Naive thymus-derived CD8-positive, alpha-beta T cell (primary cell): Measurements from ENCODE around the gene PDZD8. TPM values are rescaled to one million over a fixed set of nuclear protein-coding genes. Genes with fewer than 3 reads are reported as not detected.

ENCODE experiments used
- ATAC-seq, 2 donors: fragments of 150-1000 bp; cut with Tn5 transposase in 1 of 2; sonication (Bioruptor Pico), chemical (Tn5 transposase) in 1 of 2; 1 replicate in 1 of 2; 2 replicates in 1 of 2; pipeline ENCODE4 v1.10.0; 2021; ENCODE audit warnings: mild to moderate bottlenecking in 2 of 2, moderate library complexity in 2 of 2
- POLR2A ChIA-PET: fragments of 350-600 bp; sonication (Branson Sonifier 250); formaldehyde crosslinking; loops from one replicate; lab custom pipeline; 2021; ENCODE audit warnings: antibody characterized with exemption; lab: Charles Lee
- DNase-seq, 10 donors: peaks; one replicate each; pipeline versions ENCODE4 v3.0.0 to v3.0.0-alpha.2; 2020 to 2022
- H3K27ac Mint-ChIP-seq, 10 donors: one replicate each; pipeline ENCODE4 v1.8.0; 2020 to 2022; ENCODE audit warnings: mild to moderate bottlenecking in 10 of 10, mixed read lengths in 10 of 10, moderate library complexity in 4 of 10, inconsistent platforms in 1 of 10
- H3K27me3 Mint-ChIP-seq, 5 donors: one replicate each; pipeline ENCODE4 v1.8.0; 2021 to 2022; ENCODE audit warnings: mixed read lengths in 5 of 5
- H3K36me3 Mint-ChIP-seq, 3 donors: one replicate each; pipeline ENCODE4 v1.8.0; 2020 to 2022; ENCODE audit warnings: mixed read lengths in 3 of 3, mild to moderate bottlenecking in 2 of 3, inconsistent platforms in 1 of 3
- H3K4me1 Mint-ChIP-seq, 4 donors: one replicate each; pipeline ENCODE4 v1.8.0; 2021 to 2022; ENCODE audit warnings: mixed read lengths in 4 of 4
- H3K4me3 Mint-ChIP-seq, 10 donors: one replicate each; pipeline ENCODE4 v1.8.0; 2020 to 2022; ENCODE audit warnings: mild to moderate bottlenecking in 10 of 10, mixed read lengths in 10 of 10, moderate library complexity in 6 of 10, inconsistent platforms in 1 of 10
- H3K9me3 Mint-ChIP-seq, 9 donors: one replicate each; pipeline ENCODE4 v1.8.0; 2020 to 2022; ENCODE audit warnings: mixed read lengths in 9 of 9, mild to moderate bottlenecking in 3 of 9, inconsistent platforms in 1 of 9, moderate library complexity in 1 of 9
- polyA plus RNA-seq, 3 donors: library from polyadenylated mRNA; unstranded; fragments of 300-500 nt; fragmentation: Illumina TruSeq; gene quantifications; one replicate each; pipeline ENCODE4 v1.2.3, GENCODE V29; 2021
- total RNA-seq, 8 experiments: library from RNA in 2 of 8; stranded (reverse) in 2 of 8; gene quantifications; one replicate each; pipeline ENCODE4 v1.2.3 and lab custom pipeline; 2021 to 2026

Gene PDZD8
- total and polyA plus RNA-seq, 5 experiments from 2014 or later = 7.4 to 20.0 (median 9.2) TPM

DNA sequence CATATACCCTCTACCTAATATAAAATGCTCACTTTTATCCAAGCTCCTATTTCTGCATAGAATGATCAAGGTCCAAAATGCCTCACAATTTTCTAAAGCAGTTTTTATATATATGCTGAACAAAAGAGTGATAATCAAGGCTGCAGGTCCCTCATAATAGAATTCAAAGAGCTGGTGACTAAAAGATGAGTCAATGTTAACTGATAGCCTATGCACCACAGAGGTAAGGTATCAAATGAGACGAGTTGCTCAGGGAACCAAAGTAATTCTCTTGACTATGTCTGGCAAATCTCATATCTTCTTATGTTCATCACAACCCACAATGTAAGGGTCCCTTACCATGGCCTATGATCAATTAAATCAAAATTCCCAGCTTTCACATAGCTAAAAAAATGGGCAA lies 15.2 kb downstream of the PDZD8 start:
- Mint-ChIP-seq H3K9me3 (no peaks in the 10 kb centered on the region), H3K4me3 (no peak overlapping the region), H3K36me3 (no peaks in the 10 kb centered on the region), H3K27ac (peak overlapping the region in 1 of 10 donors; percentile 5), H3K4me1 (peaks cover 20 to 51% (median 32%) of the 10 kb centered on the region in 4 donors), H3K27me3 (no peaks in the 10 kb centered on the region)
- ATAC-seq (no peak), DNase-seq (no peak)
- POLR2A ChIA-PET = no interaction called here

DNA sequence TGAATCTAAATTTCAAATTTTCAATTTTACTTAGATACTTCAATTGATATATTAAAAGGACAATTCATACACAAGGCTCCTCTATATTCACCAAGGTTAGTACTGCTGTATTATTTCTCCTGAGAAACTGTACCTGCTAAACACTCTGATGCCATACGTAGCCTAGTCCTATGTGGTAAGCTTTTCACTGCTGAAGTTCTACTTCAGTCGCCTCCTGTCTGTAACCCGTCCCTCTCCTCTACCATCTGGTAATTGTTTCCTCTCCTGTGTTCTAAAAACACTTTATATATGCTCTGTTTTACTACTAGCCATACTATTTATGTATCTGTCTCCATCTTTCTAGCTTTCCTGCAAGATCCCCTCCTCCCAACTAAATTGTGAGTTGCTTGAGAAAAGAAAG lies 20.2 kb downstream of the PDZD8 start:
- H3K9me3 Mint-ChIP-seq = no peaks in the 10 kb centered on the region
- H3K4me3 Mint-ChIP-seq = no peak overlapping the region
- peak overlapping the region in 1 of 10 donors; percentile 19 for H3K27ac Mint-ChIP-seq
- DNase-seq (no peak), ATAC-seq (no peak)
- H3K4me1 Mint-ChIP-seq = peaks cover 31 to 49% (median 41%) of the 10 kb centered on the region in 4 donors
- POLR2A ChIA-PET = no interaction called here
- H3K36me3 Mint-ChIP-seq = peaks cover 0 to 4% (median 0%) of the 10 kb centered on the region in 3 donors
- H3K27me3 Mint-ChIP-seq = no peaks in the 10 kb centered on the region

DNA sequence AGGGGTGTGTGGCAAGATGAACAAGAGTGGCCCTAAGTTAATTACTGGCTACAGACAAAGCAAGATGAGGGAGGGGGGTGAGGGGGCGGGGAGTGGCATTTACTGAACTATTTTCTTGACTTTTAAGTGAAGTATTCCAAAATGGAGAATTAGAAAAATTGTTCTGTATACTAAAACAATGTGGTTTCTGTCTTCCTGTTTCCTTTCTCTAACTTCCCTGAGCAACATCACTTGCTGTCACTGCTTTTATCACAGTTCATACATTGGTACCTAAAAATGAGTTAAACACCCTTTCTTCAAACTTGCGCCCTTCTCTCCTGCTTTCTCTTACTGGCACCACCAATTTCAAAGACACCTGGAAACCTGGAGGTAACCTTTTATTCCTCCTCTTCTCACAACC lies 21.6 kb downstream of the PDZD8 start:
- ATAC-seq (peak in 1 of 2 donors; percentile 46), DNase-seq (peak in 1 of 10 donors; percentile 10)
- POLR2A ChIA-PET = no interaction called here
- Mint-ChIP-seq H3K9me3 (no peaks in the 10 kb centered on the region), H3K4me1 (peaks cover 33 to 52% (median 44%) of the 10 kb centered on the region in 4 donors), H3K4me3 (peak overlapping the region in 8 of 10 donors; percentile 3 to 46 (median 20)), H3K27me3 (no peaks in the 10 kb centered on the region), H3K36me3 (peaks cover 0 to 6% (median 0%) of the 10 kb centered on the region in 3 donors), H3K27ac (peak overlapping the region in 7 of 10 donors; percentile 4 to 61 (median 14))

DNA sequence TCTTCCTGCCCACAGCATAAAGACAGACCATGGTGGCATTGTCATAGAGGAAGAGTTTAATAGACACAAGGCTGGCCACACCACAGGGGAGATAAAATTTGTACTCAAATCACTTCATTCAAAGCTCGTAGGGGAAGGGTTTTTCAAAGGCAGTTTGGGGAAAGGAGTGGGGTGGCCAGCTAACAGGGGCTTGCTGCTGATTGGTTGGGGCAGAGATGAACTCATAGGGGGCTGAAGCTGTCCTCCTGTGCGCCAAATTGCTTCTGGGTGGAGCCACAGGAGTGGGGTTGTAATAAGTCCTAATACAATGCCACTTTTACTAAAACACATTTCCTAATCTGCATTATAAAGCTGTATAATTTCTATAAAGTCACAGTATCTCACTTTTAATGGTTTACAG lies 22.5 kb downstream of the PDZD8 start:
- Mint-ChIP-seq H3K36me3 (peaks cover 0 to 6% (median 0%) of the 10 kb centered on the region in 3 donors), H3K4me3 (peak overlapping the region in 3 of 10 donors; percentile 4 to 20 (median 8)), H3K27ac (peak overlapping the region in 2 of 10 donors; percentile 30 to 61), H3K4me1 (peaks cover 30 to 55% (median 49%) of the 10 kb centered on the region in 4 donors), H3K27me3 (no peaks in the 10 kb centered on the region), H3K9me3 (no peaks in the 10 kb centered on the region)
- POLR2A ChIA-PET = interaction anchor here (0.6 kb wide), 1 partner anchor 29 kb away, joined by 3 read pairs; no protein-coding TSS in a partner anchor
- ATAC-seq (no peak), DNase-seq (no peak)

DNA sequence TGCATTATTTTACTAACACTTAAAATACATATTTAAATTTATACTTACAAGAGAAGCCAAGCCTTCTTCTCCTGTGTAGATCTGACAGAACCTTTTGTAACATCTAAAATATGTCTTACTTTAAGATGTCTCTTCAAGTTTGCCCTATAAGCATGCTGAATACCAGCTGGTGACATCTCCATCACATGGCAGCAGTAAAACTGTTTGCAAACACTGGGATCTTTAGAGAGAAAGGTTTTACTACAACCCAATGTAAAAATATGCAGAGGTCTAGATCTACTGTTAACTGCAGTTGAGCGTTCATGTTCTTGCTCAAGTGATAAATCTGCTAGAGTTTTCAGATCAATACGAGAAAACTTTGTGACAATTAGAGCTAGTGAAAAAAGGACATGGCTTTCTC lies 23.2 kb downstream of the PDZD8 start:
- POLR2A ChIA-PET = no interaction called here
- H3K4me1 Mint-ChIP-seq = peaks cover 34 to 60% (median 55%) of the 10 kb centered on the region in 4 donors

DNA sequence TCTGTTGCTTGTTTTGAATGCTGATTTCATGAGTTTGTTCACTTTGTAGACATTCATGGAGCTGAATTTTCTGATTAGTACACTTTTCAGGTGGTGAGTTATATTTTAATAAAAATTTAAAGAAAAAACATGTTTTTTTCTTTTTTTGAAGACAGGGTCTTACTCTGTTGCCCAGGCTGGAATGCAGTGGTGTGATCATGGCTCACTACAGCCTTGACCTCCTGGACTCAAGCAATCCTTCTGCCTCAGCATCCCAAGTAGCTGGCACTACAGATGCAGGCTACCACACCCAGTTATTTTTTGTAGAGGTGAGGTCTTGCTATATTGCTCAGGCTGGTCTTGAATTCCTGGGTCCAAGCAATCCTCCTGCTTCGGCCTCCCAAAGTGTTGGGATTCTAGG lies 23.7 kb downstream of the PDZD8 start:
- H3K27ac Mint-ChIP-seq = peak overlapping the region in 1 of 10 donors; percentile 26
- H3K36me3 Mint-ChIP-seq = peaks cover 0 to 6% (median 0%) of the 10 kb centered on the region in 3 donors
- no peak for ATAC-seq
- H3K4me3 Mint-ChIP-seq = no peak overlapping the region
- POLR2A ChIA-PET = no interaction called here
- no peaks in the 10 kb centered on the region for H3K9me3 Mint-ChIP-seq
- no peaks in the 10 kb centered on the region for H3K27me3 Mint-ChIP-seq
- H3K4me1 Mint-ChIP-seq = peaks cover 35 to 64% (median 58%) of the 10 kb centered on the region in 4 donors
- DNase-seq = no peak

More for the DNA sequence above, 23.2 kb downstream of the PDZD8 start:
- Mint-ChIP-seq H3K27ac (peak overlapping the region in 2 of 10 donors; percentile 28 to 53), H3K4me3 (peak overlapping the region in 1 of 10 donors; percentile 20), H3K9me3 (no peaks in the 10 kb centered on the region), H3K36me3 (peaks cover 0 to 6% (median 0%) of the 10 kb centered on the region in 3 donors), H3K27me3 (no peaks in the 10 kb centered on the region)
- ATAC-seq (no peak), DNase-seq (no peak)

DNA sequence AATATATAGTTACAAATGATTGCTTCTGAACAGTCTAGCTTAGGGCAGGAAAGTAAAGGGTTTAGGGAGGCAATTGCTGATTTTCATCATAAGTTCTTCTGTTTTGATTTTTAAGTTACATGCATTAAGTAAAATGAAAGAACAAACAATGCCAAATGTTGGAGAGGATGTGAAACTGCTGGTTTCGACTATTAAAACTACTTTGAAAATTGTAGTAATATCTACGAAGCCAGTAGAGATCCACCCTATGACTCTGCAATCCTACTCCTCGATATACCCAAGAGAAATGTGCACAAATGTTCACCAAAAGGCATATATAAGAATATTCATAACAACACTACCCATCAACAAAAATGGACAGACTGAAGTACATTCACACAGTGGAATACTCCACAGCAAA lies 24.3 kb downstream of the PDZD8 start:
- H3K36me3 Mint-ChIP-seq = peaks cover 0 to 6% (median 0%) of the 10 kb centered on the region in 3 donors
- POLR2A ChIA-PET = interaction anchor here (0.7 kb wide), 1 partner anchor 10 kb away, joined by 3 read pairs; no protein-coding TSS in a partner anchor
- ATAC-seq (no peak), DNase-seq (no peak)
- no peaks in the 10 kb centered on the region for H3K27me3 Mint-ChIP-seq
- no peaks in the 10 kb centered on the region for H3K9me3 Mint-ChIP-seq
- H3K4me1 Mint-ChIP-seq = peaks cover 35 to 69% (median 62%) of the 10 kb centered on the region in 4 donors
- peak overlapping the region in 2 of 10 donors; percentile 26 to 39 for H3K27ac Mint-ChIP-seq
- no peak overlapping the region for H3K4me3 Mint-ChIP-seq

DNA sequence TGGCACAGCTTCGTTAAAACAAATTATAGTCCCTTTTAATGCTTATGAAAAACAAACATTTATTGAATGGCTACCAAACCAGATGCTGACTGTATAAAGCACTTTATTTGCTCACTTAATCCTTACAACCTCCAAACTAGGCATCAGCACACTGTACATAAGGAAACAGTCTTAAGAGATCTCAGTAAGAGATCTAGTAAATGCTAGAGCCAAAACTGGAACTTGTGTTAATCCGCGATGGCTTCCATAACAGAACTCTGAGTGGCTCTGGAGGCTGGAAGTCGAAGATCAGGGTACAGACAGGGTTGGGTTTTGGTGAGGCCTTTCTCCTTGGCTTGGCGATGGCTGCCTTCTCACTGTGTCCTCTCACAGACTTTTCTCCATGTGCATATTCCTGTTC lies 27.0 kb downstream of the PDZD8 start:
- H3K4me1 Mint-ChIP-seq = peaks cover 29 to 61% (median 55%) of the 10 kb centered on the region in 4 donors
- no peak overlapping the region for H3K27ac Mint-ChIP-seq
- POLR2A ChIA-PET = no interaction called here
- no peaks in the 10 kb centered on the region for H3K27me3 Mint-ChIP-seq
- H3K4me3 Mint-ChIP-seq = no peak overlapping the region
- H3K36me3 Mint-ChIP-seq = peaks cover 0 to 6% (median 2%) of the 10 kb centered on the region in 3 donors
- H3K9me3 Mint-ChIP-seq = no peaks in the 10 kb centered on the region
- no peak for ATAC-seq
- no peak for DNase-seq

DNA sequence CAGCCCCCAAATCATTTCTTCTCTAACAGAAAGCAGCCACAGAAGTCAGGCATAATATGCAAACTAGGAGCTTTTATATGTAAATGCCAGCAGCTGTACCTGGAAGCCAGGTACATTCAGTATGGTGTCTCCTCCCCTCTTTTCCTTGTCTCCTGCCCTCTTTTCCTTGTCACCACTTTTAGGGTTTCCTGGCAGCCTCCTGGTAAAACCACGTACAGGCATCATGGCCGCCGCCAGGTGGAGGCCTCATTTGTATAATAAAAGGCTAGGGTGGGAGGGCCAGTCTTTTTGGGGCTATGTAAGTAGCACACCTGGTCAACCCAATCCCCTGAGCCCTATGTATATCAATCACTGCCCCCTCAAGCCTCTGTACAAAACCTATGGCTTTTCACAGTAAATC lies 28.7 kb downstream of the PDZD8 start:
- peaks cover 27 to 62% (median 57%) of the 10 kb centered on the region in 4 donors for H3K4me1 Mint-ChIP-seq
- H3K4me3 Mint-ChIP-seq = peak overlapping the region in 1 of 10 donors; percentile 38
- POLR2A ChIA-PET = no interaction called here
- no peak overlapping the region for H3K27ac Mint-ChIP-seq
- H3K27me3 Mint-ChIP-seq = no peaks in the 10 kb centered on the region
- H3K36me3 Mint-ChIP-seq = peaks cover 0 to 6% (median 2%) of the 10 kb centered on the region in 3 donors
- no peaks in the 10 kb centered on the region for H3K9me3 Mint-ChIP-seq
- DNase-seq = no peak
- ATAC-seq = no peak

DNA sequence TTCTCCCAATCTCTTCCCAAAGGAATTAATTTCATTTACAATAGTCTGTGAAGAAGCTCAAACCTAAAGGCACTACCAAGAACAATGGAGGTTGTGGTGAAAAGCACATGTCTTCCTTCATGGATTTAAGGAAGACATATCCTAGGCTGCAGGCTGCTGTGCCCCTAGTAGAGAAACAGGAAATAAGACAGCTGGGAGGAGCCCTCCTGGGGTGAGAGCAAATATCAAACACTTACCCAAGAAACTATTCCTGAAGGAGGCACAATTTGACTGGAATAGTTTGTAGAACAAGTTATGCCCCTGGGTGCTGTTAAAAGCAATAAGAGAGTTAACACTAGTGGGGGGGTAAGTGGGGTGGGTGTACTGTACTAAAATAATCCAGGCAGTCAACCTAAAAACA lies 30.1 kb downstream of the PDZD8 start:
- H3K4me3 Mint-ChIP-seq = peak overlapping the region in 1 of 10 donors; percentile 31
- POLR2A ChIA-PET = no interaction called here
- peaks cover 0 to 12% (median 8%) of the 10 kb centered on the region in 3 donors for H3K36me3 Mint-ChIP-seq
- H3K9me3 Mint-ChIP-seq = no peaks in the 10 kb centered on the region
- H3K27ac Mint-ChIP-seq = no peak overlapping the region
- H3K27me3 Mint-ChIP-seq = no peaks in the 10 kb centered on the region
- DNase-seq = no peak
- H3K4me1 Mint-ChIP-seq = peaks cover 26 to 68% (median 56%) of the 10 kb centered on the region in 4 donors
- ATAC-seq = no peak

DNA sequence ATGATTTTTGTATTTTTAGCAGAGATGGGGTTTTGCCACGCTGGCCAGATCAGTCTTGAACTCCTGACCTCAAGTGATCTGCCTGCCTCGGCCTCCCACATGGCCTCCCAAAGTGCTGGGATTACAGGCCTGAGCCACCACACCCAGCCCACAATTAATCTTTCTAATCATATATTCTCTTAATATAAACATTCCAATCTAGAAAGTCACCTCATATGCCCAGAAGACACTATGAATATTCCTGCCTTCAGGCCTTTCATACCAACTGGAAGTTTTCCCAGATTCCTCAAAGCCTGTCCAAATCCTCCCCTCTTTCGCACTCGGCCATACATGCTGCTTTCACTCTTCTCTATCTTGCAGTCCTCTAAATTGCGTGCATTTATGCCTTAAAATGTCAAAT lies 32.6 kb downstream of the PDZD8 start:
- DNase-seq (no peak), ATAC-seq (no peak)
- POLR2A ChIA-PET = no interaction called here
- peak overlapping the region in 3 of 10 donors; percentile 5 to 49 (median 21) for H3K27ac Mint-ChIP-seq
- H3K4me3 Mint-ChIP-seq = peak overlapping the region in 2 of 10 donors; percentile 7 to 50
- no peaks in the 10 kb centered on the region for H3K27me3 Mint-ChIP-seq
- H3K36me3 Mint-ChIP-seq = peaks cover 0 to 23% (median 14%) of the 10 kb centered on the region in 3 donors
- no peaks in the 10 kb centered on the region for H3K9me3 Mint-ChIP-seq
- H3K4me1 Mint-ChIP-seq = peaks cover 28 to 63% (median 47%) of the 10 kb centered on the region in 4 donors

DNA sequence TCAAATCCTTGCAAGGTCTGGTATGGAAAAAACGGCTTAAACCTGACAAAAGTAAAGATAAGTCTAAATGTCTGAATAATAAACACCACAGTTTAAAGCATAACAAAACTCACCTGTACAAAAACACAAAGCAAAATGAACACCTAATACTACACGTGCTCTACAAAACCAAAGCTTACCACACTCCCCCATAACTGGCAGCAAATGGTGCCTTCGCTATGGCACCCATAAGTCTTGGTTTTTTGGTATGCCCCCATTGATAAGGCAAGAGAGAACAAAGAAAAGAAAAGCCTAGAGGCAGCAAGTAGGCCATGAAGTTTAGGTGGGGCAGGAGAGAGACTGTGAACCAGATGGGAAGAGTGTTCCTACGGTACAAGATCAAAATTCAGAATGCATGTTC lies 34.2 kb downstream of the PDZD8 start:
- ATAC-seq = no peak
- POLR2A ChIA-PET = no interaction called here
- Mint-ChIP-seq H3K9me3 (peaks cover 0 to 7% (median 0%) of the 10 kb centered on the region in 9 donors), H3K27ac (no peak overlapping the region), H3K36me3 (peaks cover 5 to 31% (median 20%) of the 10 kb centered on the region in 3 donors), H3K4me3 (no peak overlapping the region), H3K27me3 (no peaks in the 10 kb centered on the region), H3K4me1 (peaks cover 23 to 47% (median 37%) of the 10 kb centered on the region in 4 donors)
- DNase-seq = no peak

DNA sequence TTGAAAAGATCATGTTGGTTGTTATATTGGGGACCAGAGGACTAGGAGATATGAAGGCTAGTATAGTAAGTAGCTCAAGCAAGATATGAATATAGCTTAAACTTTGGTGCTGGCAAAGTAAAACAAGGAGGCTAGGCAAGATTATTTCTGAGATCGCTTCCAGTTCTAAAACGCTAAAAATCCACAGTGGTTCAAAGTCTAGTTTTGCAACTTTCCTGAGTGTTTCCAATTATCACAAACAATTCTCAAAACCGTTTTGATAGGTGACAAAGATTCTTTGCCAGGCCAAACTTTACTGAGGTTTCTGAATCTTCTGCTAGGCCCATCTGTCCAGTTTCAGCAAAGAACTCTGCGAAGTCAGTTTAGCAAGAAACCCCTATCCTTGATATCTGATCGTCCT lies 35.3 kb downstream of the PDZD8 start:
- no peak for DNase-seq
- no peaks in the 10 kb centered on the region for H3K27me3 Mint-ChIP-seq

More for the DNA sequence above, 35.3 kb downstream of the PDZD8 start:
- H3K27ac Mint-ChIP-seq = peak overlapping the region in 1 of 10 donors; percentile 35
- POLR2A ChIA-PET = no interaction called here
- H3K9me3 Mint-ChIP-seq = peaks cover 0 to 18% (median 7%) of the 10 kb centered on the region in 9 donors
- peaks cover 15 to 41% (median 31%) of the 10 kb centered on the region in 3 donors for H3K36me3 Mint-ChIP-seq
- no peak for ATAC-seq
- H3K4me3 Mint-ChIP-seq = no peak overlapping the region
- peaks cover 17 to 36% (median 29%) of the 10 kb centered on the region in 4 donors for H3K4me1 Mint-ChIP-seq
